ENCODE data around the gene ARL3. TPM values are rescaled to one million over a fixed set of nuclear protein-coding genes. Genes with fewer than 3 reads are reported as not detected.

ARL3 gene
- total RNA-seq, 1 experiment from 2014 or later = 20.7 TPM

GRCh38 chr10:102650655-102651454, 63.3 kb downstream of the ARL3 start:
- H3K27me3 ChIP-seq (ENCODE audit: control insufficient read depth, insufficient read depth, low read length) = no peaks in the 10 kb centered on the region
- peak overlapping the region; percentile 37; the same call in 1 of the 2 replicates for H3K27ac ChIP-seq (ENCODE audit: low read length)
- H3K4me1 ChIP-seq (ENCODE audit: control insufficient read depth, insufficient read depth, low read length) = peaks cover 48% of the 10 kb centered on the region
- no peak overlapping the region for H3K4me3 ChIP-seq (ENCODE audit: low read depth in 2 of 2, low read length in 2 of 2)
- no peak for DNase-seq (ENCODE audit: low read depth, low spot score)
- POLR2A ChIA-PET = no interaction called here
- H3K36me3 ChIP-seq (ENCODE audit: control insufficient read depth, insufficient read depth, low read length) = peaks cover 8% of the 10 kb centered on the region; the same call in 1 of the 2 replicates
- TF ChIP-seq TCF7L2 (IDR thresholded peaks at IDR 0.05; ENCODE audit: low read depth, low read length) (no peak), REST (IDR thresholded peaks at IDR 0.05; ENCODE audit: insufficient read depth in 1 of 2, low read depth in 2 of 2, low read length in 1 of 2) (no peak), CTCF (IDR thresholded peaks at IDR 0.05) (no peak), POLR2AphosphoS5 (IDR thresholded peaks at IDR 0.05; ENCODE audit: low read depth, low read length) (no peak), SIN3A (IDR thresholded peaks at IDR 0.05; ENCODE audit: borderline replicate concordance, insufficient read depth, low read depth, low read length) (no peak)
- CTCF ChIA-PET = no interaction called here
- no peak for ATAC-seq
- no peaks in the 10 kb centered on the region for H3K9me3 ChIP-seq (ENCODE audit: control insufficient read depth, insufficient read depth, low read depth, low read length)
- no TSS peak for BruUV-seq (replicated peaks)
- in situ Hi-C loops (cut with HindIII; ENCODE audit: low pct_unique_long_range_greater_than_20kb, low sequenced_read_pairs) = no loop called here
- intact Hi-C loops (cut with micrococcal nuclease; ENCODE audit: unreplicated experiment) = no loop called here

GRCh38 chr10:102649797-102650654, 64.2 kb downstream of the ARL3 start:
- Histone ChIP-seq H3K27ac (ENCODE audit: low read length) (no peak overlapping the region), H3K9me3 (ENCODE audit: control insufficient read depth, insufficient read depth, low read depth, low read length) (no peaks in the 10 kb centered on the region), H3K27me3 (ENCODE audit: control insufficient read depth, insufficient read depth, low read length) (no peaks in the 10 kb centered on the region), H3K36me3 (ENCODE audit: control insufficient read depth, insufficient read depth, low read length) (peaks cover 7% of the 10 kb centered on the region; the same call in 1 of the 2 replicates), H3K4me1 (ENCODE audit: control insufficient read depth, insufficient read depth, low read length) (peaks cover 49% of the 10 kb centered on the region), H3K4me3 (ENCODE audit: low read depth in 2 of 2, low read length in 2 of 2) (no peak overlapping the region)
- ATAC-seq (no peak), DNase-seq (ENCODE audit: low read depth, low spot score) (no peak)
- TF ChIP-seq REST (IDR thresholded peaks at IDR 0.05; ENCODE audit: insufficient read depth in 1 of 2, low read depth in 2 of 2, low read length in 1 of 2) = no peak
- TF ChIP-seq CTCF (IDR thresholded peaks at IDR 0.05) = no peak
- TF ChIP-seq POLR2AphosphoS5 (IDR thresholded peaks at IDR 0.05; ENCODE audit: low read depth, low read length) = no peak
- TF ChIP-seq SIN3A (IDR thresholded peaks at IDR 0.05; ENCODE audit: borderline replicate concordance, insufficient read depth, low read depth, low read length) = no peak
- TF ChIP-seq TCF7L2 (IDR thresholded peaks at IDR 0.05; ENCODE audit: low read depth, low read length) = no peak
- in situ Hi-C loops (cut with HindIII; ENCODE audit: low pct_unique_long_range_greater_than_20kb, low sequenced_read_pairs) (no loop called here), intact Hi-C loops (cut with micrococcal nuclease; ENCODE audit: unreplicated experiment) (no loop called here)
- ChIA-PET POLR2A (no interaction called here), CTCF (no interaction called here)
- BruUV-seq (replicated peaks) = no TSS peak
